Measurements from ENCODE around the gene RPS6KA3. TPM values are rescaled to one million over a fixed set of nuclear protein-coding genes. Genes with fewer than 3 reads are reported as not detected.

RPS6KA3 gene
- total RNA-seq, 1 experiment from 2014 or later, result 14.6 TPM

GRCh38 chrX:20173313-20173712 lies 93.4 kb downstream of the RPS6KA3 start:
- no peak for DNase-seq (ENCODE audit: low spot score)
- ATAC-seq, result no peak
- TF ChIP-seq ATF2 (CRISPR knock-in tag; IDR thresholded peaks at IDR 0.05; ENCODE audit: borderline replicate concordance, low read depth) (no peak), ZNF671 (CRISPR knock-in tag; IDR thresholded peaks at IDR 0.05) (no peak), ATF3 (CRISPR knock-in tag; conservative IDR thresholded peaks at IDR 0.05) (no peak), ATF6 (CRISPR knock-in tag; IDR thresholded peaks at IDR 0.05) (no peak), TP53 (CRISPR knock-in tag; IDR thresholded peaks at IDR 0.05) (no peak), ZNF425 (CRISPR knock-in tag; conservative IDR thresholded peaks at IDR 0.05) (no peak), TEAD1 (CRISPR knock-in tag; IDR thresholded peaks at IDR 0.05) (no peak), ZNF317 (CRISPR knock-in tag; IDR thresholded peaks at IDR 0.05; ENCODE audit: borderline replicate concordance, low read depth) (no peak), MLX (CRISPR knock-in tag; IDR thresholded peaks at IDR 0.05) (no peak), MAX (CRISPR knock-in tag; IDR thresholded peaks at IDR 0.05) (no peak), ZNF219 (CRISPR knock-in tag; IDR thresholded peaks at IDR 0.05; ENCODE audit: borderline replicate concordance) (no peak), ATF1 (CRISPR knock-in tag; IDR thresholded peaks at IDR 0.05) (no peak), NR2C2 (CRISPR knock-in tag; IDR thresholded peaks at IDR 0.05) (no peak)
- no peaks in the 10 kb centered on the region for H3K4me1 Mint-ChIP-seq
- ChIA-PET CTCF (no interaction called here), POLR2A (no interaction called here)
- H3K9me3 Mint-ChIP-seq, result no peaks in the 10 kb centered on the region
- H3K36me3 Mint-ChIP-seq, result peaks cover 11% of the 10 kb centered on the region
- H3K27me3 Mint-ChIP-seq (ENCODE audit: low read depth), result no peaks in the 10 kb centered on the region
- H3K4me3 Mint-ChIP-seq, result no peak overlapping the region
- no peak overlapping the region for H3K27ac Mint-ChIP-seq

GRCh38 chrX:20171887-20172286 lies 94.8 kb downstream of the RPS6KA3 start:
- no peaks in the 10 kb centered on the region for H3K4me1 Mint-ChIP-seq
- no peak for ATAC-seq
- no peak overlapping the region for H3K27ac Mint-ChIP-seq
- no peak for TF ChIP-seq TCF7 (CRISPR knock-in tag; IDR thresholded peaks at IDR 0.05; ENCODE audit: low read depth)
- TF ChIP-seq IRF1 (CRISPR knock-in tag; IDR thresholded peaks at IDR 0.05), result no peak
- TF ChIP-seq CBFB (CRISPR knock-in tag; IDR thresholded peaks at IDR 0.05; ENCODE audit: low read depth), result no peak
- no peak for TF ChIP-seq MXD4 (CRISPR knock-in tag; IDR thresholded peaks at IDR 0.05; ENCODE audit: borderline replicate concordance)
- no peak for TF ChIP-seq ZNF317 (CRISPR knock-in tag; IDR thresholded peaks at IDR 0.05; ENCODE audit: borderline replicate concordance, low read depth)
- TF ChIP-seq ZBTB43 (CRISPR knock-in tag; IDR thresholded peaks at IDR 0.05), result no peak
- no peak for TF ChIP-seq KAT7 (CRISPR knock-in tag; IDR thresholded peaks at IDR 0.05; ENCODE audit: borderline replicate concordance)
- TF ChIP-seq NFATC4 (CRISPR knock-in tag; IDR thresholded peaks at IDR 0.05), result no peak
- TF ChIP-seq GABPB1 (CRISPR knock-in tag; IDR thresholded peaks at IDR 0.05), result no peak
- no peak for TF ChIP-seq ZNF281 (CRISPR knock-in tag; IDR thresholded peaks at IDR 0.05)
- TF ChIP-seq E2F5 (CRISPR knock-in tag; IDR thresholded peaks at IDR 0.05), result no peak
- no peak for DNase-seq (ENCODE audit: low spot score)
- ChIA-PET CTCF (no interaction called here), POLR2A (no interaction called here)
- H3K27me3 Mint-ChIP-seq (ENCODE audit: low read depth), result no peaks in the 10 kb centered on the region
- H3K36me3 Mint-ChIP-seq, result peaks cover 16% of the 10 kb centered on the region
- no peak overlapping the region for H3K4me3 Mint-ChIP-seq
- H3K9me3 Mint-ChIP-seq, result no peaks in the 10 kb centered on the region
